ENCODE measurements around the gene MRGPRD.

MRGPRD gene

GRCh38 chr11:68940651-68941323, 40.0 kb downstream of the MRGPRD start:
- no peaks in the 10 kb centered on the region for H3K27me3 Mint-ChIP-seq
- no peaks in the 10 kb centered on the region for H3K9me3 Mint-ChIP-seq

GRCh38 chr11:68939583-68940555, 40.9 kb downstream of the MRGPRD start:
- Mint-ChIP-seq H3K27ac (ENCODE audit: low read depth) (no peak overlapping the region), H3K4me1 (no peaks in the 10 kb centered on the region), H3K4me3 (no peak overlapping the region), H3K9me3 (no peaks in the 10 kb centered on the region), H3K36me3 (ENCODE audit: insufficient read depth) (peaks cover 7% of the 10 kb centered on the region), H3K27me3 (no peaks in the 10 kb centered on the region)
- ATAC-seq (replicated peaks; ENCODE audit: extremely low read depth, poor library complexity, severe bottlenecking) (no peak), DNase-seq (ENCODE audit: low spot score in 2 of 2) (no peak)

More at GRCh38 chr11:68940651-68941323, 40.0 kb downstream of the MRGPRD start:
- Mint-ChIP-seq H3K4me1 (no peaks in the 10 kb centered on the region), H3K36me3 (ENCODE audit: insufficient read depth) (peaks cover 7% of the 10 kb centered on the region), H3K4me3 (no peak overlapping the region), H3K27ac (ENCODE audit: low read depth) (peak overlapping the region; percentile 38)
- no peak for DNase-seq (ENCODE audit: low spot score in 2 of 2)
- no peak for ATAC-seq (replicated peaks; ENCODE audit: extremely low read depth, poor library complexity, severe bottlenecking)

- H3K9me3 Mint-ChIP-seq: no peaks in the 10 kb centered on the region
- DNase-seq (ENCODE audit: low spot score in 2 of 2) (no peak), ATAC-seq (replicated peaks; ENCODE audit: extremely low read depth, poor library complexity, severe bottlenecking) (no peak)
- H3K27me3 Mint-ChIP-seq: no peaks in the 10 kb centered on the region
- peaks cover 8% of the 10 kb centered on the region for H3K36me3 Mint-ChIP-seq (ENCODE audit: insufficient read depth)
- H3K4me1 Mint-ChIP-seq: no peaks in the 10 kb centered on the region
- no peak overlapping the region for H3K4me3 Mint-ChIP-seq
- no peak overlapping the region for H3K27ac Mint-ChIP-seq (ENCODE audit: low read depth)
These were observed 41.8 kb downstream of the MRGPRD start for GRCh38 chr11:68938816-68939582.

GRCh38 chr11:68938088-68938487, 42.7 kb downstream of the MRGPRD start:
- Mint-ChIP-seq H3K27me3 (no peaks in the 10 kb centered on the region), H3K9me3 (no peaks in the 10 kb centered on the region), H3K4me1 (no peaks in the 10 kb centered on the region), H3K36me3 (ENCODE audit: insufficient read depth) (peaks cover 9% of the 10 kb centered on the region), H3K27ac (ENCODE audit: low read depth) (no peak overlapping the region), H3K4me3 (no peak overlapping the region)
- DNase-seq (ENCODE audit: low spot score in 2 of 2): no peak
- no peak for ATAC-seq (replicated peaks; ENCODE audit: extremely low read depth, poor library complexity, severe bottlenecking)

GRCh38 chr11:68936676-68937620, 43.8 kb downstream of the MRGPRD start:
- H3K9me3 Mint-ChIP-seq: no peaks in the 10 kb centered on the region
- DNase-seq (ENCODE audit: low spot score in 2 of 2) (no peak), ATAC-seq (replicated peaks; ENCODE audit: extremely low read depth, poor library complexity, severe bottlenecking) (no peak)
- H3K4me3 Mint-ChIP-seq: no peak overlapping the region
- no peaks in the 10 kb centered on the region for H3K4me1 Mint-ChIP-seq
- H3K27ac Mint-ChIP-seq (ENCODE audit: low read depth): no peak overlapping the region
- no peaks in the 10 kb centered on the region for H3K27me3 Mint-ChIP-seq
- H3K36me3 Mint-ChIP-seq (ENCODE audit: insufficient read depth): peaks cover 11% of the 10 kb centered on the region

- ATAC-seq (replicated peaks; ENCODE audit: extremely low read depth, poor library complexity, severe bottlenecking): no peak
- no peaks in the 10 kb centered on the region for H3K27me3 Mint-ChIP-seq
- no peak for DNase-seq (ENCODE audit: low spot score in 2 of 2)
- no peak overlapping the region for H3K4me3 Mint-ChIP-seq
- H3K4me1 Mint-ChIP-seq: no peaks in the 10 kb centered on the region
- H3K9me3 Mint-ChIP-seq: no peaks in the 10 kb centered on the region
- H3K36me3 Mint-ChIP-seq (ENCODE audit: insufficient read depth): peaks cover 10% of the 10 kb centered on the region
- no peak overlapping the region for H3K27ac Mint-ChIP-seq (ENCODE audit: low read depth)
These were observed 44.5 kb downstream of the MRGPRD start for GRCh38 chr11:68936358-68936636.

GRCh38 chr11:68935516-68936357, 45.0 kb downstream of the MRGPRD start:
- Mint-ChIP-seq H3K27ac (ENCODE audit: low read depth) (no peak overlapping the region), H3K4me3 (no peak overlapping the region), H3K36me3 (ENCODE audit: insufficient read depth) (peaks cover 10% of the 10 kb centered on the region), H3K4me1 (no peaks in the 10 kb centered on the region), H3K9me3 (no peaks in the 10 kb centered on the region), H3K27me3 (no peaks in the 10 kb centered on the region)
- ATAC-seq (replicated peaks; ENCODE audit: extremely low read depth, poor library complexity, severe bottlenecking) (no peak), DNase-seq (ENCODE audit: low spot score in 2 of 2) (no peak)

GRCh38 chr11:68935066-68935465, 45.7 kb downstream of the MRGPRD start:
- Mint-ChIP-seq H3K36me3 (ENCODE audit: insufficient read depth) (peaks cover 14% of the 10 kb centered on the region), H3K27ac (ENCODE audit: low read depth) (no peak overlapping the region), H3K27me3 (no peaks in the 10 kb centered on the region)

GRCh38 chr11:68934666-68935065, 46.1 kb downstream of the MRGPRD start:
- Mint-ChIP-seq H3K9me3 (no peaks in the 10 kb centered on the region), H3K36me3 (ENCODE audit: insufficient read depth) (peaks cover 14% of the 10 kb centered on the region)
- no peak for ATAC-seq (replicated peaks; ENCODE audit: extremely low read depth, poor library complexity, severe bottlenecking)

More at GRCh38 chr11:68935066-68935465, 45.7 kb downstream of the MRGPRD start:
- H3K4me1 Mint-ChIP-seq: no peaks in the 10 kb centered on the region
- DNase-seq (ENCODE audit: low spot score in 2 of 2) (no peak), ATAC-seq (replicated peaks; ENCODE audit: extremely low read depth, poor library complexity, severe bottlenecking) (no peak)
- no peak overlapping the region for H3K4me3 Mint-ChIP-seq
- H3K9me3 Mint-ChIP-seq: no peaks in the 10 kb centered on the region

GRCh38 chr11:68934321-68934645, 46.5 kb downstream of the MRGPRD start:
- DNase-seq (ENCODE audit: low spot score in 2 of 2) (no peak), ATAC-seq (replicated peaks; ENCODE audit: extremely low read depth, poor library complexity, severe bottlenecking) (no peak)
- H3K36me3 Mint-ChIP-seq (ENCODE audit: insufficient read depth): peaks cover 14% of the 10 kb centered on the region
- H3K27me3 Mint-ChIP-seq: no peaks in the 10 kb centered on the region
- no peaks in the 10 kb centered on the region for H3K4me1 Mint-ChIP-seq
- no peak overlapping the region for H3K4me3 Mint-ChIP-seq
- no peak overlapping the region for H3K27ac Mint-ChIP-seq (ENCODE audit: low read depth)
- H3K9me3 Mint-ChIP-seq: no peaks in the 10 kb centered on the region

More at GRCh38 chr11:68934666-68935065, 46.1 kb downstream of the MRGPRD start:
- Mint-ChIP-seq H3K4me1 (no peaks in the 10 kb centered on the region), H3K4me3 (no peak overlapping the region), H3K27me3 (no peaks in the 10 kb centered on the region), H3K27ac (ENCODE audit: low read depth) (no peak overlapping the region)
- DNase-seq (ENCODE audit: low spot score in 2 of 2): no peak

- ATAC-seq (replicated peaks; ENCODE audit: extremely low read depth, poor library complexity, severe bottlenecking) (no peak), DNase-seq (ENCODE audit: low spot score in 2 of 2) (no peak)
- Mint-ChIP-seq H3K27me3 (no peaks in the 10 kb centered on the region), H3K4me1 (no peaks in the 10 kb centered on the region), H3K4me3 (no peak overlapping the region), H3K9me3 (no peaks in the 10 kb centered on the region), H3K36me3 (ENCODE audit: insufficient read depth) (peaks cover 11% of the 10 kb centered on the region), H3K27ac (ENCODE audit: low read depth) (no peak overlapping the region)
These were observed 47.0 kb downstream of the MRGPRD start for GRCh38 chr11:68933605-68934320.

Measured in central memory CD8-positive, alpha-beta T cell (primary cell).